ENCODE results near the gene PLXNA4.

GRCh38 chr7:132298790-132299189 lies 277.5 kb downstream of the PLXNA4 start:
- no peak for TF ChIP-seq POLR2AphosphoS5 (IDR thresholded peaks at IDR 0.05; ENCODE audit: low read depth, low read length)
- TF ChIP-seq TAF1 (IDR thresholded peaks at IDR 0.05; ENCODE audit: borderline replicate concordance, insufficient read depth, low read length) = no peak
